NCI-H345 treated with DMSO at 0.1 percent for 48 hours (cell line): Measurements from ENCODE around the gene ATP5PB.

ENCODE experiments used
- DNase-seq: peaks from one replicate; lab custom pipeline; 2025; ENCODE audit not compliant: unreplicated experiment; lab: John Stamatoyannopoulos, UW

ATP5PB gene

DNA sequence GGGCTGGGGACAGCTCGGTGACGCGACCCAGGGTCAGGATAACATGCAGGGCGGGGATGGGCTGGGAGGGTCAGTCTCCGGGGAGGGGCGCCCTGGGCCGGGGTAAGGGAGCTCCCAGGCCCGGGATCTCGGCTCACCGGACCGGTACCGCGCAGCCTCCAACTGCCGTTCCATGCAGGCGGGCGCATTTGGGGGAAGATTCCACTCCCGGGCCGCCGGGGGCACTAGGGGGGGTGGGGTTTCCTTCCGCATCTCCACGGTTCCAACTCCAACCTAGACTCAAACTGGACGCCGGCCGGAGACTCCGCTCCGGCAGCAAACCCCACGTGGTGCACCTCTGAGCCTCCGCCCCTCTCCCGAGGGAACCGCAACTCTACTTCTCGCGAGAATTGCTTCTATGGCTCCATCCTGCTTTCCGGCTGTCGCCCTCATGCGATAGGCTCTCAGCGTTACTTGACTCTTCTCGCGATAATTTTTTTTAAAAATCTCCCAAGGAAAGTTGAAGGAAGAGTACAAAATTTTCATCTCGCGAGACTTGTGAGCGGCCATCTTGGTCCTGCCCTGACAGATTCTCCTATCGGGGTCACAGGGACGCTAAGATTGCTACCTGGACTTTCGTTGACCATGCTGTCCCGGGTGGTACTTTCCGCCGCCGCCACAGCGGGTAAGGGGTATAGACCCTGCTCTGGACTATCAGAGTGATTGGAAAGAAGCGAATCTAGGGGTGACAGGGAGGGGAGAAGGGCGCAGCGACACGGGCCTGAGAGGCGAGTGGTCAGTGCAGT, at the start of gene ATP5PB, which contains the start of gene WDR77:
TSS of gene ATP5PB (plus strand) at position 547 of the 785 bp plus-strand sequence. CDS start at position 625, 78 bp downstream.
TSS of gene WDR77 (minus strand) at position 339 of the 785 bp plus-strand sequence. CDS start at position 252, 87 bp downstream.
- DNase-seq = peak; percentile 99

DNA sequence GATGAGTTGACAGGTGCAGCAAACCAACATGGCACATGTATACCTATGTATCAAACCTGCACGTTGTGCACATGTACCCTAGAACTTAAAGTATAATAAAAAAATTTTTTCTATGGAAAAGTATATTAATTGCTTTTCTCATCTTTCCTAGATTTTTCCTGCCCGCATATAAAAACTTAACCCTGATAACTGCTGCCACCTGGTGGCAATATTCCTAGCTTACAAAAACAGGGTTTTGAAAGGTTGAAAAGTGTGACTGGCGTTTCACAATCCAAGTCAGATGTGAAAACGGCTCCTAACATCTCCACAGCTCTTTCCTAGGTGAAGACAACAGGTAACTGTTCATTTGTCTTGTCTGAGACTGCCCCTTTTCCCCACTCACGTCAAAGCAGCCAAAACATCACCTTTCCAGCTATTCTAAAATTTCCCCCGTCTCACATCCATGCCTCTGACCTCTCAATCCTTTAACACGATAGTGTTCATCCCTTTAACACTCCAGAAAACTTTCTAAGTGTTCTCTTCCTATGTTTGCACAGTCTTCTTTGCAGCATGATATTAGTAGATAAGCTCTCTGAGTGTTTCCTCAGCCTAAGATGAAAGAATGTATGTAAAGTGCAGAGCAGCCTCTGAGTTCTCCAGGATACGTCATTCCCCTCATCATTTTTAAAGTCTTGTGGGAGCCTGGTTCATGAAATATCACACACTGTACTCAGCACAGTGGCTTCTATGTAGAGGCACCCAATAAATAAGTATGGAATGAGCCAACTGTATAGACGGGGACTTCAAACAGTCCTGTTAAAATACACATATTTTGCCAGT, 49.3 kb upstream of the ATP5PB start:
- peak; percentile 43 for DNase-seq

DNA sequence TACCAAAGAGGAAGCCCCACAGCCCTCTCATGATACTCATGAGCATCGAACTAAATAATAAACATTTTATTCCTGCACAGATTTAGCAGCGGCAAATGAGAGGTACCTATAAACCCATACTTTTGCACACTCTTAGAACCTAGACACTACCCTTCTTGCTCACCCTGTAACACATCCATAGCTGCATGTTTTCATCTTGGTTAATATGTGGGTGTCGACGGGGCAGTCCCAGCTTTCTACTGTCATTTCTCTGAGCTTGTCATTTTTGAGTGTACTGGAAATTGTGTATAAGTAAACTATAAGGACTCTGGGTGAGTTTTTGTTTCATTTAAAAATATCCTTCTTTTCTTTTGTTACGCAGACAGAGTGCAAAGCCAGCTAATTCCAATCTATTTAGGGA, 47.2 kb upstream of the ATP5PB start:
- DNase-seq = no peak

DNA sequence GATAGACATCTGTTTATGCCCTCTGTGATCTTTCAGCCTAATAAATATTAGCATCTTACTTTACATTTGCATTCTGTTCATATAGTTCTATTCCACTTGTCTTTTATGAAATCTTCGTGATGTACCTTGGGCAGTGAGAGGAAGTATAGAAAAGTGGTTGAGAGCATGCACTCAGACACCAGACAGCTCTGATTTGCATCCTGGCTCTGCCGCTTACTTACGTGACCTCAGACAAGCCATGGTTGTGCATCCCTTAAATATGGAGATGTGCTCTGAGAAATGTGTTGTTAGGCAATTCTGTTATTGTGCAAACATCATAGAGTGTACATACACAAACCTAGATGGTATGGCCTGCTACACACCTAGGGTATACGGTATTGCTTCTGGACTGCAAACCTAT, 44.7 kb upstream of the ATP5PB start:
- DNase-seq = no peak

DNA sequence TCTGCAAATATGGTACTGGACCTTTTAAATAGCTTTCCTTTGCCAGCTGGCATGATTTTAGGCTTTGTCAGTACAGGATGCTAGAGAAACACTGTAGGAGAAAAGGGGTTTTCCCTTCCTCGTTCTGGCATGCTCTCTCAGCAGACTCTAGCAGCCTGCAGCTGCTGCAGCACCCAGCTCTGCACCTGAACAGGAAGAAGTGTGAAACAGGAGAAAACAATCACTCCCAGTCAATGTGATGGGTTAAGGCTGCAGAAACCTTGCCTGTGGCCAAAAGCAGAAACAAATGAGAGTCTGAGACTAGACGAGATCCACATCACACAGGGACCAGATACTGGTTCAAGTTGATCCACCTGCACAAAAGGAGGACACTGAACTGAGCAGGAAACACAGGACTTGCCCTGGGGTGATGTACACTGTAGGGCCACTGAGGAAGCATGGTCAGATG, 42.9 kb upstream of the ATP5PB start:
- DNase-seq = peak; percentile 2

DNA sequence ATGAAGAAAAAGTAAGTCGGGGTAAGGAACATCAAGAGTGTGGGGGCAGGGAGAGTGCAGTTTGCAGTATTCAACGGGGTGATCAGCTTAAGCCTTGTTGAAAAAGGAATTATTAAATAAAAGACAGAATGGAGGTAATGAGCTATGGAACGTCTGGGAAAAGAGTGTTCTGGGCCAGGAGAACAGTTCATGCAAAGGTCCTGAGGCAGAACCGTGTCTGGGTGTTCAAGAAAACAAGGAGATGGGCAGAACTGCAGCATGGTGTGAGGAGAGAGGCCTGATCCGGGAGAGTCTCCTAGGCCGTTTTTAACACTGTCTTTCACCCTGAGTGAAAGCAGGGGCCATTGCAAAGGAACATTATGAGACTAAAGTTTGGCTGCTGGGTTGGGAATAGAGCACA, 42.0 kb upstream of the ATP5PB start:
- DNase-seq = no peak

DNA sequence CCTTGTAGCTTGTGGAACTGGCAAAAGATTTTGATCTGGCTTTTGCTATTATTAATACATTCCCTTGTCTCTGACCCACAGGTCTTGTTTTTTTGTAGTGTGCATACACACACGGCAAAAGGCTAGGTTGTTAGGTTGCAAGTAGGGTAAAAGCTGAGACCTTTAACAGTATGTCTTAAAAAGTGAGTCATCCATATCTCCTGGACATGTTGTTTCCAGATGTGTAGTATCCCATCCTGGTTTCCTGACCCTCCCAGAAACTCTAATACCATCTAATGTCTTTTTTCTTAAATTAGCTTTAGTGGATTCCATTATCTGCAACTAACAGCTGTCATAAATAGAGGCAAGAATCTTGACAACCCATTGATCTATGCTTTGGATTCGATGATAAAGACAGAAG, 36.4 kb upstream of the ATP5PB start:
- no peak for DNase-seq

DNA sequence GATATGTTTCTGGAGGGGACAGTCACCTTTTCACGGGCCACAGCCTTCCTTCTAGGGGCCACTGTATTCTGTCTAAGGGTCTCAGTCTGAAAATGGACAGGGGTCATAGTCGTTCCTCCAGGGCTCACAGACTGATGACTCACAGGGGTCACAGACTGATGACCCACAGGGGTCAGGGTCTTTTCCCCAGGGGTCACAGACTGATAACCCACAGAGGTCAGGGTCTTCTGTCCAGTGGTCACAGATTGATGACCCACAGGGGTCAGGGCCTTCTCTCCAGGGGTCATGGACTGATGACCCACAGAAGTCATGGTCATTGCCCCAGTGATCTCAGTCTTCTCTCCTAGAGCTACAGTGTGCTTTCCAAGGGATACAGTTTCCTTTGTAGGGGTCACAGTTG, 34.5 kb upstream of the ATP5PB start:
- no peak for DNase-seq

DNA sequence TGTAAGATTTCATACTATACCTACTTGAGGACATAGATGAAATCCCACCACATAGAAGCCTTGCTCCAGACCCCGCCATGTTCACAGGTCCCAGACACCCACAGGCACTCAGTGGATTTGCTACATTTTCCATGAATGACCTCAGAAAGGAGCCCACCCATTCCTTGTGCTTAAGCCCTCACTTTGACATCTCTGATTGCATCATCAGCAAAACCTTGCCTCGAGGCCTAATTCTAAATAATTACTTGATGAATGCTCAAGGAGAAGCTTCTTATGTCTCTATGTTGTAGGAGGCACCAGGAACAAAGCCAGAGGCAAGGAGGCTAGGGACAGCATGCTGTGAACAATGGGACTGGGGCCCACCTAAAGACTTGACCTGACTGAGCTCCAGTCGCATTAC, 33.8 kb upstream of the ATP5PB start:
- no peak for DNase-seq

GRCh38 chr1:111417755-111418154, 31.5 kb upstream of the ATP5PB start:
- no peak for DNase-seq

- DNase-seq = no peak
Observed at GRCh38 chr1:111419037-111419436, 30.2 kb upstream of the ATP5PB start.

GRCh38 chr1:111420377-111420776, 28.9 kb upstream of the ATP5PB start:
- no peak for DNase-seq

DNA sequence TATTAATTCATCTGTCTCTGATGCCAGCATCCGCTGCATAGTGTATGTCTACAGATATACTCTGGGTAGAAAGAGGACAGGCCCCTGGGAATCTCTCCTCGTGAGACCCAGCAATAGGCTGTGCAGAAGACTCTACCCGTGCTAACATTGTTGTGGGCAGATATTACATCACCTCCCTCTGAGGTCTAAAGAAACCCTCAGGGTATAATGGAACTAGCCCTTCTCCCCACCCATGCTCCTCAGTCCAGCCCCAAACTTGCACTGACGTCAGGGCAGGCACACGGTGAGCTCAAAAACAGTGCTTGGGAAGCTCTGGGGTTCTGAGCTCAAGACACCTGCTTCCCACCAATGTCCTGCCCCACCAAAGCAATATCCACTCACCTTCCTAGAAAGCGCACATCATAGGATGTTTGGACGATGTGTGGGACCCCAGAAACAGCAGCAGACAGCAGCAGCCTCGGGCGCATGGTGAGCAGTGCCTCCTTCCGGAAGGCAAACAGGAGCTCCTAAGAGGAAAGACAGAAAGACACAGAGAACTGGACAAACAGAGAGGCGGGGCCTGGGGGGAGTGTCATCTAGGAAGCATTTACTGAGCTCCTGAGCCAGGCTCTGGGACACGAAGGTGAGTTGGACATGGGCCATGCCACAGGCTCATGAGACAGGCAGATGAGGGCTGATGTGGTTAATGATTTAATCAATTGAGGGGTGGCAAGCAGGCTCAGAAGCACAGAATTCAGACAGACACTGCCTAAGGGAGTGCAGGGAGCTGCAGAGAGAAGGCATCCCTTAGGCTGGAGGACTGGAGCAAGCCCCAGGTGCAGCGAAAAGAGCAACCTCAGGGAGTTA, 26.5 kb upstream of the ATP5PB start:
- DNase-seq = no peak

GRCh38 chr1:111424281-111424680, 25.0 kb upstream of the ATP5PB start:
- no peak for DNase-seq

DNA sequence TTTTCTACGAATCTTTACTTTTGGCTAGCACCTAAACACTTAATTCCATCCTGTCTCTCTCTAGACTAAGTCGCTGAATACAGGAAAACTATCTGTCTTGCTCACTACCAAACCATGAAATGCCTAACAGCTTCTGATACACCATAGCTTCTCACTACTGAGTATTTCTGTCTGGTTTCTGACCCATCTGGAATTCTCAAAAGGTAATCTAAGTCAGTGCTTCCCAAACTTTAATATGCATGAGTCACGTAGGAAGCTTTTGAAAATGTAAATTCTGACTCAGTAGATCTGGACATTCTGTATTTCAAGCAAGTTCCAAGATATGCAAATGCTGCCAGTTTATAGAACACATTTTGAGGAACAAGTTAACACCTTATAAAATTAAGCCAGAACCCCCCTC, 12.5 kb upstream of the ATP5PB start:
- DNase-seq = no peak

GRCh38 chr1:111439461-111440351, 9.6 kb upstream of the ATP5PB start:
- DNase-seq = no peak

DNA sequence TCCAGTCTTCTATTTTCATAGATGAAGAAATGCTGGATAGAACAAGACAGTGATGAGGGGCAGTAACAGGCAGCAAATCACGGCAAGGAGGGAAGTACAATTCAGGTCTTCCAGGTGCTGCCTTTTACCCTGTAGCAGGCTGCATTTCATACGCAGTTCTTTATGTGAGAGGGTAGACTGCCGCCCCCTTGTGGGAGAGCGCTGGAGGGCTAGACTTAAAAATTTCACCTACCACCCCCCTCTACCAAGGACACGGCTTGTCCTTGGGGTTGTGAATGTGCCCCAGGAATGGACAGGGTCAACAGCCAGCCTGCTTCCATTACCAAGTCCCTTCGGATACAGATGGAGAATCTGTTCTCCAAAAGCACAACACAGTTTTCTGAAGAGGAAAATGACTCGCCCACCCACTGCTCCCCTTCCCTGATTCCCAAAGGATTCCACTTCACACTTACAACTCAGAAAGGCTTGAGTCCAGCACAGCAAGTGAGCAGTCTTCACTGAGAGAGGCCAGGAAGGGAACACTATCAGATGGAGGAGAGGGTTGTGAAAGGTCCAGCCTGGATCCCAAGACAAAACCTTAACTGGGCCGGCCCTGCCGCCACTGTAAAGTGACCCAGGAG, 7.6 kb upstream of the ATP5PB start:
- DNase-seq = no peak

DNA sequence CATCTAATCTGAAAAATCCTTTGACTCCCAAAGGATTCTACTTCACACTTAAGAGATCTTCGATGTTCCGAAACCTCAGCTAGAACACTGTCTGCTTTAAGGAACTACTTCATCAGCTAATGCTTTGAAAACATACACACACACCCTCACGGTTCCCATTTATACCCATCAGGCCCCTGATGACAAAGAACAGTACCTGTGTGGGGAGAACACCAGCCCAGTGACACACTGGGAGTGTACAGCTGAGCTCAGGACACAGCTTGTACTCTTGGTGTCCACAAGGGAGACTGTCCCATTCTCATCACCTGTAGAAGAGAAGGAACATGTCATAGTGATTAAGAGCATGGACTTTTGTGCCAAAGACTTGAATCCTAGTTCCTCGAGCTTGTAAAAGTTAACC, 6.8 kb upstream of the ATP5PB start:
- no peak for DNase-seq

DNA sequence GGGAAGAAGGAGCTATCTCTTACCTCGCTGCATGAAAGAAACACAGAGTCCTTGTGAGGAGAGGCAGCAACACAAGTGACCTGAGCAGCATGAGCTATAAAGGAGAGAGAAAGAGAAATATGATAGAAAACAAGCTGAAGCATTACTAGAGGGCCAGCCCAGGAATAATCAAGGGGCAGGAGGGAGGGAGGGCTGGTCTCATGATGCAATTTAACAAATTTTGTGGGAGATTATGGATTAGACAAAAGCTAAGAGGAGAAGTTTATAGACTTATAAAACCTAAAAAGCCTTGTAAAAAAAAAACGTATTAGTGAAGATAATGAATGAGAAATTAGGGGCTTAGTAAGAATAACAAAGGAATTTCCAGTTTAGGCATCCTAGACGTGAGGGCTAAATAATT, 5.2 kb upstream of the ATP5PB start:
- no peak for DNase-seq

DNA sequence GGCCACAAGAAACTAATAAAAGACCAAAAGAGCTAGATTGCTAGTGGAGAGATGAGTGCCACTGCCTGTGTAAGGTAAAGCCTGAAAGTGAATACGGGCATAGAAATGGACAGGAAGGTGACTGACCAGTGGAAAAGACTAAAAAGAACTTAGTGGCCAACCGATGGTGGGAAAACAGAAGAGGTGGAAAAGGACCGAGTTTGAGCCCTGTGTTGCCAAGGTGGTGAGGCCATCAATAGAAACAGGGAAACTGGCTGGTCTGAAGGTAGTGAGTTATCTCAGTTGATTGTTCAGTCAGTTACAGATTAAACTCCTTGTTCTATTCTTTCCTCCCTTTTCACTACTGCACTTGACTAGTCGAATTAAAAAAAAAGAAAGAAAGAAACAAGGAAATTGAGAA, 2.7 kb upstream of the ATP5PB start:
- no peak for DNase-seq
